Activated CD8-positive, alpha-beta memory T cell treated with anti-CD3 and anti-CD28 coated beads for 48 hours (primary cell): ENCODE results near the gene PSTPIP1.

Source experiments
- DNase-seq, 3 experiments: peaks; one replicate each; pipeline ENCODE4 v3.0.0-alpha.2; 2020; ENCODE audit warnings: low read depth in 2 of 3, low spot score in 2 of 3

The PSTPIP1 gene

DNA sequence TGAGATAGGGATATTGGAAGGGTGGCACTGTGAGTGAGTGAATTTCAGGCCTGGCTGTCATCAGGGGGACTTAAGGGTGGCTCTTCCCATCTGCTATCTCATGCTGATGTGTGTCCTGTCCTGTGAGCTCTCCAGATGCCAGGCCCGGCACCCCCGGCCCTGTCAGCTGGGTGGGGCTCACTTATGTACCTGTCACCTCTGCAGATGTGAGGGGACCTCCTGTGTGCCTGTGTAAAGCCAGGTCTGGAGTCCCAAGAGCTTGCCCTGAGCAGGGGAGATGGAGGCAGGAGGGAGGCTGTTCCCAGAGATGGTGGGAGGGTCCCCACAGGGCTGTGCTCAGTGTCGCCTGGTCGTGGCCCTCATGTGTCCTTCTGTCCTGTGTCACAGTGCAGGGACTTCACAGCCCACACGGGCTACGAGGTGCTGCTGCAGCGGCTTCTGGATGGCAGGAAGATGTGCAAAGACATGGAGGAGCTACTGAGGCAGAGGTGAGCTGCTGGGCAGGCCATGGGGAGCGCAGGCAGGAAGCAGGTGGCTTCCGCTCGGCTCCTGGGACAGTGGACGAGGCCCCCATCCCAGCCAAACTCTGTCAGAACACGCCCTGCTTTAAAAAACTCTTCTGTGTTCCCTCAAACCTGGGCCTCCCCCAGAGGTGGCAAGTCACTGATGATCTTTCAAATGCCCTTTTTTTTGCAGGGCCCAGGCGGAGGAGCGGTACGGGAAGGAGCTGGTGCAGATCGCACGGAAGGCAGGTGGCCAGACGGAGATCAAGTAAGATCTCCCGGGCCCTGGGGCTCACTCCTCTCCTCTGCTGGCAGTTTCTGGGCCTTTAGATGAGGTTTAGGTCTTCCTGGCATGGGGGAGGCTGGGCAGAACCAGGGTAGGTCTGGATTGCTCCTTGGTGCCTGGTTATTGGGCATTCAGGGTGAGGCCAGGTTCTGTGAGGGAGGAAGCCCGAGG is 23.1 kb downstream of the PSTPIP1 start:
- no peak for DNase-seq

DNA sequence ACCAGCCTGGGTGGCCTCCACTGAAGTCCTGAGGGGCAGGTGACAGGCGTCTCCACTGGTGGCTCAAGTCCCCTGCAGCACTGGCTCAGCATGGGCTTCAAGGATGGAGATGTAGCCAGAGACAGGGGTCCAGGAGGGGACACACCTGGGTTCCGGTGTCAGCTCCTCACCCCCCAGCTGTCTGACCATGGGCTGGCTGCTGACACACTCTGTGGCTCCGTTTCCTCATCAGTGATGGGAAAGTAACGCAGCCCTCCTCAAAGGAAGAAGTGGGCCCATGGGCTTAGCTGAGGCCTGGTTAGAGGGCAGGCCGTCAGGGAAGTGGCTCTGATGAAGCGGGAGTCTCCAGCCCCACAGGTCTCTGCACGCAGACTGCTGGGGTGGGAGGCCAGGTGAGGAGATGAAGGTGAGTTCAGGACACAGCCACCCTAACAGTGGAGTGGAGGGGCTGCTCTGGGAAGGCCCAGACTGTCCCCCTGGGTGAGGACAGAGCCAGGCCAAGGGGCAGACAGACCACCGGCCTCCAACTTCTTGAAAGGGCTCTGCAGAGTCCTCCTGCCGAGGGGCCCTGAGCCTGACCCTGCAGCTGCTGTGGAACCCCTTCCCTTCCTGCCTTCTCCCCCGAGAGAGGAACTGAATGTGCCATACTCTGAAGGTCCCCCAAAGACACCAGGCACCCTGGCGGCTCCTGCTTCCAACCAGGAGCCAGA is 24.0 kb downstream of the PSTPIP1 start:
- DNase-seq: no peak

GRCh38 chr15:77019521-77020331 is 24.8 kb downstream of the PSTPIP1 start:
- no peak for DNase-seq

- no peak for DNase-seq
These were observed 25.6 kb downstream of the PSTPIP1 start for GRCh38 chr15:77020348-77021087.

- DNase-seq: no peak
These were observed 26.2 kb downstream of the PSTPIP1 start for GRCh38 chr15:77021088-77021481.

- DNase-seq: no peak
These were observed 27.0 kb downstream of the PSTPIP1 start for GRCh38 chr15:77021803-77022381.

GRCh38 chr15:77022646-77023575 is 28.0 kb downstream of the PSTPIP1 start:
- DNase-seq: no peak

- no peak for DNase-seq
These were observed 28.8 kb downstream of the PSTPIP1 start for GRCh38 chr15:77023576-77024272.

DNA sequence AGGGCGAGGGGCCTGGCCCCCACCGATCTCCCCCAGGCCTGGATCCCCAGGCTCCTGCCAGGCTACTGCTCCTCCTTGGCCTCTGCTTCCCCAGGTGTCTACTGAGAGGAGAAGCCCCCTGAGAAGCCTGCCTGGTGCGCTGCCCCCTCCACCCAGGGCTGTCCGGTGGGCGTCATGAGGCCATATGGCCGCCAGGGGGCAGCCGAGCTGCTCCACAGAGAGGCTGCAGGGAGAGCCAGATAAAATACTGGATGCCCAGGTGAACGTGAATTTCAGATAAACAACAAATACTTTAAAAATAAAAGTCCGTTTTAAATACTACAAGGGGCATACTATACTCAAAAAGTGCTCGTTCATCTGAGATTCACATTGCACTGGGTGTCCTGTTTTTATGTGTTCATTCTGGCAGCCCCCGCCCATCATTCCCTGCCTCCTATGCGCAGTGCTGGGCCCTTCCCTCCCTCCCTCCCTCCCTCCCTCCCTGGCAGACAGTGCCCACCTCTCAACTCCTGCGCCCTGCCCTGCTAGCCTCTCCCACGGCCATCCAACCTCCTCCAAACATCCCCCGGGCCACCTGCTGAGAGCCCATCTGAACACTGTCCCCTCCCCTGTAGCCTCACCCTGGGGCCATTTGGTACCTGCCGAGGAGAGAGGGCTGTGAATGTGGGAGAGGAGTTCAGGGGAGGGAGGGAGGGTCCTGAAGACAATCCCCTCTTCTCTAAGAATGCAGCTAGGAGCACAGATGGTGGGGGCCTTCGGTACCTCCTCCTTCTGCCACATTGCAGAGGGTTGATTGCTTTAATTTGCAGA is 29.6 kb downstream of the PSTPIP1 start:
- DNase-seq: peak in 2 of 3 experiments; percentile 66 to 84

GRCh38 chr15:77025083-77025901 is 30.4 kb downstream of the PSTPIP1 start:
- no peak for DNase-seq

- no peak for DNase-seq
These were observed 31.1 kb downstream of the PSTPIP1 start for GRCh38 chr15:77025941-77026411.

GRCh38 chr15:77026501-77027110 is 31.7 kb downstream of the PSTPIP1 start:
- no peak for DNase-seq

GRCh38 chr15:77027111-77027696 is 32.3 kb downstream of the PSTPIP1 start:
- DNase-seq: no peak

DNA sequence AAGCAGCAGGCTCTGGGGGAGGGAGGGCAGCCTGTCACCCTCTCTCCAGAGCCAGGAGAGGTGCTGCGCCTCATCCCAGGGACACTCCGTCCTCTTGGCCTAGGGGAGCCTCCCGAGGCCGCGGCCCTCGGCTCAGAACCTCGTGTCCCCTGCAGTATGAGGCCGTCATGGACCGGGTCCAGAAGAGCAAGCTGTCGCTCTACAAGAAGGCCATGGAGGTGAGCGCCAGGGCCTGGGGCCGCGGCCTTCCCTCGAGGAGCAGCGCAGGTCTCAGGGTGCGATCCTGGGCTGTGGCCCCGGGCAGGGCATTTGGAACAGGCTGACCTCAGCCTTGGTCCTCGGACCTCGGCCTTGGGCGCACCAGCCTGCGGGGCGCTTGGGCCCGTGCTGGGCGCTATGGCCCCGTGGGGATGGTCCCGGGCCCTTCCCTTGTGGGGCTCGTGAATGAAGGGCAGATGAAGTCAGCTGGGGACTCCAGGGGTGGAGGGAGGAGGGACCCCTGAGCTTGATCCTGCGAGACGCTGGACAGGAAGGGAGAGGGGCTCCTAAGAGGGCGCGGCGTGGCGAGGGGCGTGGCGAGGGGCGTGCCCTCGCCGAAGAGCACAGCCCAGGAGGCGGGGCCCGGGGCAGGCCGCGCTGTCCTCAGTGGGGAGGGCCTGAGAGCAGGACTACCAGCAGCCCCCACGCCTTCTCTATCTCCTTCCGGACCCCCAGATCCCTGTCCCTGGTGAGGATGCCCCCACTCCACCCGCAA is 32.9 kb downstream of the PSTPIP1 start:
- no peak for DNase-seq

DNA sequence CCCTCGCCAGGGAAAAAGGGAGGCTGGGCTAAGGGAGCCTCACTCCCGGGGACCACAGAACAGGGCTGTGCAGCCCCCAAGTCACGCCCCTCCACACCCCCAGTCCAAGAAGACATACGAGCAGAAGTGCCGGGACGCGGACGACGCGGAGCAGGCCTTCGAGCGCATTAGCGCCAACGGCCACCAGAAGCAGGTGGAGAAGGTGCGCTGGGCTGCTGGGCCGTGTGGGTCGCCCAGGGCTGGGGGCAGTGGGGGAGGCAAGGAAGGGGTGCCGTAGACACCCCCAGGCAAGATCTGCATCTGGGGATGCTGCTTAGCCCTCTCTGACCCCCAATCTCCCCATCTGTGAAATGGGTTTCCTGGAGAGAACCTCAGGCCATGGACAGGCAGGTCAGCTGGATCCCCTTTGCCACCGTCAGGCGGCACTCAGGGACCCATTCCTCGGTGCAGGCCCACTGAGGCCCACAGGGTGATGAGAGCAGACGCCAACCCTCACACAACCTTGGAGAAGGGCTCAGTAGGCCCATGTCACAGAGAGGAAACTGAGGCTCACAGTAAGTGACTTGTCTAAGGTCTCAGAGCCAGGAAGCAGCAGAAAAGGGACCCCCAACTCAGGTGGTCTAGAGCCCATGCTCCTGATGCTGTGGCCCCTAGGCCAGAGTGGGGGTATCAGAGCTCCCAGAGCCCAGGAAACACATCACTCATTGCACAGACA is 33.7 kb downstream of the PSTPIP1 start:
- DNase-seq: peak in 1 of 3 experiments; percentile 0
